K562 (cell line): Measurements from ENCODE around the gene CACNA2D2. TPM values are rescaled to one million over a fixed set of nuclear protein-coding genes. Genes with fewer than 3 reads are reported as not detected.

Experiments
- ARID1B ChIP-seq: fragments of 450-650 bp; IDR thresholded peaks from 2 replicates; pipeline ENCODE4 v1.6.1; 2016; ENCODE audit warnings: antibody characterized with exemption, mild to moderate bottlenecking, inconsistent platforms
- DDX20 ChIP-seq: fragments of 450-650 bp; IDR thresholded peaks from 2 replicates; pipeline ENCODE4 v1.6.1; 2016; ENCODE audit warnings: missing genetic modification characterization, low read depth, mild to moderate bottlenecking, missing compliant biosample characterization, moderate library complexity
- ERF ChIP-seq: fragments of 450-650 bp; formaldehyde crosslinking; IDR thresholded peaks from 2 replicates; pipeline ENCODE4 v1.4.0; 2020; ENCODE audit warnings: mild to moderate bottlenecking, mixed read lengths
- KAT8 ChIP-seq: fragments of 450-650 bp; IDR thresholded peaks from 2 replicates; pipeline ENCODE4 v1.6.1; 2016; ENCODE audit warnings: low read depth, mild to moderate bottlenecking
- SMAD4 ChIP-seq: fragments of 250-450 bp; sonication (Bioruptor Pico); conservative IDR thresholded peaks from 2 replicates; pipeline ENCODE4 v1.8.0; 2021; ENCODE audit warnings: inconsistent platforms, mild to moderate bottlenecking, moderate library complexity
- THRAP3 ChIP-seq: fragments of 450-650 bp; IDR thresholded peaks from 2 replicates; pipeline ENCODE4 v1.6.1; 2016; ENCODE audit warnings: mild to moderate bottlenecking, inconsistent platforms, borderline replicate concordance
- ZEB2 ChIP-seq: fragments of 450-650 bp; IDR thresholded peaks from 2 replicates; pipeline ENCODE4 v1.6.1; 2016
- ZNF174 ChIP-seq: fragments of 250-450 bp; sonication (Bioruptor Pico); IDR thresholded peaks from 2 replicates; pipeline ENCODE4 v1.4.0; 2020; ENCODE audit warnings: mild to moderate bottlenecking
- ZNF282 ChIP-seq: sonication (generic); formaldehyde crosslinking; IDR thresholded peaks from 2 replicates; pipeline ENCODE4 v1.8.1; 2023; ENCODE audit warnings: missing genetic modification reagents
- polyA plus RNA-seq, 8 experiments: library from polyadenylated mRNA; depleted of rRNA in 4 of 8; stranded (reverse) in 5 of 8; unstranded in 3 of 8; fragments of >200 nt; fragmentation: Nextera tagmentation in 2 of 8; fragmentation: Illumina TruSeq in 1 of 8; extraction: Ambion mirVana in 2 of 8; extraction: Trizol in 1 of 8; gene quantifications; 2 replicates each; pipeline versions ENCODE4 v1.2.1 to v1.2.3, GENCODE V29; 2011 to 2014; ENCODE audit warnings: inconsistent platforms in 1 of 8, missing spikeins in 1 of 8
- total RNA-seq, 7 experiments: library from RNA; depleted of rRNA in 6 of 7; stranded (reverse); fragments of >200 nt in 6 of 7; fragmentation: Illumina TruSeq in 2 of 7; extraction: Trizol in 2 of 7; gene quantifications; 2 replicates each; pipeline versions ENCODE4 v1.2.1 to v1.2.3, GENCODE V29; 2011 to 2021; ENCODE audit warnings: low replicate concordance in 1 of 7
- TF ChIP-seq, protein P1 (sequence below): IDR thresholded peaks from 2 replicates; pipeline ENCODE4 v1.6.1; 2011; ENCODE audit warnings: borderline replicate concordance, low read depth, mild to moderate bottlenecking, moderate library complexity, low read length; ENCODE audit not compliant: insufficient read depth, poor library complexity, severe bottlenecking
- TF ChIP-seq, protein P2 (sequence below): fragments of 250-450 bp; sonication (Bioruptor Pico); IDR thresholded peaks from 2 replicates; pipeline ENCODE4 v1.5.0; 2021; ENCODE audit warnings: mild to moderate bottlenecking, borderline replicate concordance
- TF ChIP-seq, protein P3 (sequence below), 2 experiments: fragments of 450-650 bp; conservative IDR thresholded peaks; 2 replicates each; pipeline ENCODE4 v1.6.1; 2017; ENCODE audit warnings: mild to moderate bottlenecking in 2 of 2, moderate library complexity in 2 of 2

The CACNA2D2 gene
- total and polyA plus RNA-seq, 9 of the 15 experiments (the other 6 are each of a cell fraction or from before 2014, with no cell fraction given), result 0.11 to 0.58 (median 0.36) TPM; not detected in 2

DNA sequence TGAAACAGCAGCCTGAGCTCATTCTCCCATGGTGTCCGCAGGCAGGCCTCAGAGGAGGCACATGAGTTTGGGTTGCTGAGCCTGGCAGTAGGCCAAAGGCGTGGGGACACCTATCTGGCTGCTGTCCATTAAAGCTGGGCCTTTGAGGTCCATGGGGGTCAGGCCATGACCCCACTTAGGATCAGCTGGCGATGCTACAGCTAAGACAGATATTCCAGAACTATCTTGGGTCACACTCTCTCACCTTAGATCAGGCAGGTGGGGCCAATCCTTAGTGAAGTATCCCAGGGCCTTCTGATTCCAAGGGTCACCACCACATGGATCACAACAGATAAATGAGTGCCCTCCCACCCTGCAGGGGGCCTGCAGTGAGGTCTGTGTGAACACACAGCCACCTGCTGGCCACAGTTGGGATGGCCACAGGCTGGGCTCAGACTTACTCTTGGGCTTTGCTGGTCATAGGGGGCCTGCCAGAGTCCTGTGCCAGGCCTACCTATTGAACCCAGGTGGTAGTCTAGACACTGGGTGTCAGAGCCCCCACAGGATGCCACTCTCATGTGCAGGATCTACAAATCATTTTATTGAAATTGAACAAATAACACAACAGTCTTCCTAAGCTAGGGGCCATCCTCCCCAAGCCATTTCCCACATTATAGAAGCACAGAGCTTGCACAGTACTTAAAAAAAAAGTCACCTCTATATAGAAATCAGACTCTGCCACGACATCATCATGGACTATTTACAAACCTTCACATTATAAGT lies 178.9 kb downstream of the CACNA2D2 start (continued):
- TF ChIP-seq, protein P1, sequence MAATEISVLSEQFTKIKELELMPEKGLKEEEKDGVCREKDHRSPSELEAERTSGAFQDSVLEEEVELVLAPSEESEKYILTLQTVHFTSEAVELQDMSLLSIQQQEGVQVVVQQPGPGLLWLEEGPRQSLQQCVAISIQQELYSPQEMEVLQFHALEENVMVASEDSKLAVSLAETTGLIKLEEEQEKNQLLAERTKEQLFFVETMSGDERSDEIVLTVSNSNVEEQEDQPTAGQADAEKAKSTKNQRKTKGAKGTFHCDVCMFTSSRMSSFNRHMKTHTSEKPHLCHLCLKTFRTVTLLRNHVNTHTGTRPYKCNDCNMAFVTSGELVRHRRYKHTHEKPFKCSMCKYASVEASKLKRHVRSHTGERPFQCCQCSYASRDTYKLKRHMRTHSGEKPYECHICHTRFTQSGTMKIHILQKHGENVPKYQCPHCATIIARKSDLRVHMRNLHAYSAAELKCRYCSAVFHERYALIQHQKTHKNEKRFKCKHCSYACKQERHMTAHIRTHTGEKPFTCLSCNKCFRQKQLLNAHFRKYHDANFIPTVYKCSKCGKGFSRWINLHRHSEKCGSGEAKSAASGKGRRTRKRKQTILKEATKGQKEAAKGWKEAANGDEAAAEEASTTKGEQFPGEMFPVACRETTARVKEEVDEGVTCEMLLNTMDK, result peak; percentile 68
- TF ChIP-seq SMAD4 (CRISPR knock-in tag) (no peak), DDX20 (no peak), ZEB2 (no peak), ZNF174 (CRISPR knock-in tag) (no peak), KAT8 (no peak), ERF (CRISPR knock-in tag) (no peak), ZNF282 (CRISPR knock-in tag) (no peak), THRAP3 (no peak), ARID1B (peak; percentile 47)
- TF ChIP-seq, protein P2, sequence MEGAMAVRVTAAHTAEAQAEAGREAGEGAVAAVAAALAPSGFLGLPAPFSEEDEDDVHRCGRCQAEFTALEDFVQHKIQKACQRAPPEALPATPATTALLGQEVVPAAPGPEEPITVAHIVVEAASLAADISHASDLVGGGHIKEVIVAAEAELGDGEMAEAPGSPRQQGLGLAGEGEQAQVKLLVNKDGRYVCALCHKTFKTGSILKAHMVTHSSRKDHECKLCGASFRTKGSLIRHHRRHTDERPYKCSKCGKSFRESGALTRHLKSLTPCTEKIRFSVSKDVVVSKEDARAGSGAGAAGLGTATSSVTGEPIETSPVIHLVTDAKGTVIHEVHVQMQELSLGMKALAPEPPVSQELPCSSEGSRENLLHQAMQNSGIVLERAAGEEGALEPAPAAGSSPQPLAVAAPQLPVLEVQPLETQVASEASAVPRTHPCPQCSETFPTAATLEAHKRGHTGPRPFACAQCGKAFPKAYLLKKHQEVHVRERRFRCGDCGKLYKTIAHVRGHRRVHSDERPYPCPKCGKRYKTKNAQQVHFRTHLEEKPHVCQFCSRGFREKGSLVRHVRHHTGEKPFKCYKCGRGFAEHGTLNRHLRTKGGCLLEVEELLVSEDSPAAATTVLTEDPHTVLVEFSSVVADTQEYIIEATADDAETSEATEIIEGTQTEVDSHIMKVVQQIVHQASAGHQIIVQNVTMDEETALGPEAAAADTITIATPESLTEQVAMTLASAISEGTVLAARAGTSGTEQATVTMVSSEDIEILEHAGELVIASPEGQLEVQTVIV, result no peak
- TF ChIP-seq, protein P3, sequence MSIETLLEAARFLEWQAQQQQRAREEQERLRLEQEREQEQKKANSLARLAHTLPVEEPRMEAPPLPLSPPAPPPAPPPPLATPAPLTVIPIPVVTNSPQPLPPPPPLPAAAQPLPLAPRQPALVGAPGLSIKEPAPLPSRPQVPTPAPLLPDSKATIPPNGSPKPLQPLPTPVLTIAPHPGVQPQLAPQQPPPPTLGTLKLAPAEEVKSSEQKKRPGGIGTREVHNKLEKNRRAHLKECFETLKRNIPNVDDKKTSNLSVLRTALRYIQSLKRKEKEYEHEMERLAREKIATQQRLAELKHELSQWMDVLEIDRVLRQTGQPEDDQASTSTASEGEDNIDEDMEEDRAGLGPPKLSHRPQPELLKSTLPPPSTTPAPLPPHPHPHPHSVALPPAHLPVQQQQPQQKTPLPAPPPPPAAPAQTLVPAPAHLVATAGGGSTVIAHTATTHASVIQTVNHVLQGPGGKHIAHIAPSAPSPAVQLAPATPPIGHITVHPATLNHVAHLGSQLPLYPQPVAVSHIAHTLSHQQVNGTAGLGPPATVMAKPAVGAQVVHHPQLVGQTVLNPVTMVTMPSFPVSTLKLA (conservative IDR thresholded peaks at IDR 0.05), result peak in 1 of 2 experiments; percentile 63; a peak in 3 of 4 replicates
